IPS DF 4.7 (cell line): ENCODE results near the gene TMPRSS13.

Experiments used
- DNase-seq: peaks from one replicate; pipeline ENCODE4 v3.0.0-alpha.2; 2013; ENCODE audit warnings: low spot score; ENCODE audit errors: extremely low read depth

TMPRSS13 gene

GRCh38 chr11:117900121-117900648 is 29.0 kb downstream of the TMPRSS13 start:
- no peak for DNase-seq

GRCh38 chr11:117898059-117898458 is 31.1 kb downstream of the TMPRSS13 start:
- no peak for DNase-seq

- DNase-seq = no peak
Measured at GRCh38 chr11:117892651-117893050, 36.6 kb downstream of the TMPRSS13 start.

GRCh38 chr11:117891362-117891761 is 37.8 kb downstream of the TMPRSS13 start:
- no peak for DNase-seq

GRCh38 chr11:117888139-117888566 is 41.0 kb downstream of the TMPRSS13 start:
- DNase-seq = no peak

GRCh38 chr11:117887431-117888138 is 41.6 kb downstream of the TMPRSS13 start:
- no peak for DNase-seq

GRCh38 chr11:117885777-117886176 is 43.4 kb downstream of the TMPRSS13 start:
- DNase-seq = no peak

GRCh38 chr11:117884994-117885393 is 44.2 kb downstream of the TMPRSS13 start:
- DNase-seq = no peak

- no peak for DNase-seq
Measured at GRCh38 chr11:117883063-117883462, 46.1 kb downstream of the TMPRSS13 start.

- no peak for DNase-seq
Measured at GRCh38 chr11:117882311-117882905, 46.8 kb downstream of the TMPRSS13 start.

- no peak for DNase-seq
Measured at GRCh38 chr11:117881217-117881616, 48.0 kb downstream of the TMPRSS13 start.

- no peak for DNase-seq
Measured at GRCh38 chr11:117879516-117880480, 49.4 kb downstream of the TMPRSS13 start.

GRCh38 chr11:117878939-117879475 is 50.2 kb downstream of the TMPRSS13 start:
- DNase-seq = no peak

GRCh38 chr11:117878314-117878938 is 50.8 kb downstream of the TMPRSS13 start:
- DNase-seq = no peak

GRCh38 chr11:117877120-117877784 is 52.0 kb downstream of the TMPRSS13 start:
- DNase-seq = no peak

- no peak for DNase-seq
Measured at GRCh38 chr11:117876341-117877119, 52.7 kb downstream of the TMPRSS13 start, which contains the start of gene FXYD6. Gene FXYD6, minus strand, starts transcription at chr11:117876658. Its CDS starts 33,882 bp downstream, at chr11:117842776.

- DNase-seq = no peak
Measured at GRCh38 chr11:117876059-117876340, 53.2 kb downstream of the TMPRSS13 start.

- DNase-seq = no peak
Measured at GRCh38 chr11:117875382-117876058, 53.7 kb downstream of the TMPRSS13 start.

GRCh38 chr11:117874910-117875381 is 54.3 kb downstream of the TMPRSS13 start:
- DNase-seq = no peak
